H9 (cell line): ENCODE data around the gene UBE2E1. TPM values are rescaled to one million over a fixed set of nuclear protein-coding genes. Genes with fewer than 3 reads are reported as not detected.

ENCODE experiments used
- DNase-seq: peaks from one replicate; pipeline ENCODE4 v3.0.0-alpha.2; 2017
- H2AFZ ChIP-seq: one replicate; pipeline ENCODE4 v1.6.1; 2013; ENCODE audit warnings: mild to moderate bottlenecking, low read length, control low read depth, moderate library complexity
- H2AK5ac ChIP-seq: 2 replicates; pipeline ENCODE4 v1.6.1; 2013; ENCODE audit warnings: low read length, control low read depth, mixed read lengths; ENCODE audit not compliant: insufficient read length
- H2BK120ac ChIP-seq: one replicate; pipeline ENCODE4 v1.6.1; 2013; ENCODE audit warnings: low read depth, mild to moderate bottlenecking, low read length, control low read depth, inconsistent platforms; ENCODE audit not compliant: poor library complexity, severe bottlenecking
- H2BK12ac ChIP-seq: 2 replicates; pipeline ENCODE4 v1.6.1; 2013; ENCODE audit warnings: low read length, control low read depth, mixed read lengths, low read depth; ENCODE audit not compliant: insufficient read length
- H2BK15ac ChIP-seq: 2 replicates; pipeline ENCODE4 v1.6.1; 2013; ENCODE audit warnings: low read depth, low read length, control low read depth
- H2BK20ac ChIP-seq: one replicate; pipeline ENCODE4 v1.6.1; 2013; ENCODE audit warnings: low read depth, mild to moderate bottlenecking, low read length, control low read depth, inconsistent platforms; ENCODE audit not compliant: poor library complexity, severe bottlenecking
- H2BK5ac ChIP-seq: 2 replicates; pipeline ENCODE4 v1.6.1; 2013; ENCODE audit warnings: low read length, control low read depth, mixed read lengths; ENCODE audit not compliant: insufficient read length
- H3K14ac ChIP-seq: 2 replicates; pipeline ENCODE4 v1.6.1; 2013; ENCODE audit warnings: low read length, control low read depth; ENCODE audit not compliant: insufficient read depth
- H3K18ac ChIP-seq: 2 replicates; pipeline ENCODE4 v1.6.1; 2013; ENCODE audit warnings: low read depth, mild to moderate bottlenecking, mixed read lengths, low read length, control low read depth; ENCODE audit not compliant: insufficient read length
- H3K23ac ChIP-seq: 2 replicates; pipeline ENCODE4 v1.6.1; 2013; ENCODE audit warnings: low read length, control low read depth, mixed read lengths, low read depth; ENCODE audit not compliant: insufficient read length
- H3K23me2 ChIP-seq: 2 replicates; pipeline ENCODE4 v1.6.1; 2013; ENCODE audit warnings: low read depth, mild to moderate bottlenecking, mixed read lengths, low read length, control low read depth; ENCODE audit not compliant: insufficient read length, poor library complexity, severe bottlenecking
- H3K27ac ChIP-seq: 2 replicates; pipeline ENCODE4 v1.5.1; 2013; ENCODE audit warnings: low read length, control low read depth, mixed read lengths, low read depth; ENCODE audit not compliant: insufficient read length
- H3K27me3 ChIP-seq: 2 replicates; pipeline ENCODE4 v1.6.1; 2013; ENCODE audit warnings: low read length, control low read depth, inconsistent platforms; ENCODE audit not compliant: insufficient read depth
- H3K4ac ChIP-seq: 2 replicates; pipeline ENCODE4 v1.6.1; 2013; ENCODE audit warnings: low read depth, mild to moderate bottlenecking, control low read depth, inconsistent platforms, low read length, moderate library complexity
- H3K4me1 ChIP-seq: 2 replicates; pipeline ENCODE4 v1.6.1; 2013; ENCODE audit warnings: low read length, control low read depth, inconsistent platforms; ENCODE audit not compliant: insufficient read depth
- H3K4me2 ChIP-seq: 2 replicates; pipeline ENCODE4 v1.6.1; 2013; ENCODE audit warnings: low read length, control low read depth, mixed read lengths; ENCODE audit not compliant: insufficient read length, insufficient read depth
- H3K56ac ChIP-seq: 2 replicates; pipeline ENCODE4 v1.6.1; 2013; ENCODE audit warnings: low read depth, mild to moderate bottlenecking, mixed read lengths, low read length, control low read depth; ENCODE audit not compliant: insufficient read length
- H3K79me1 ChIP-seq: 2 replicates; pipeline ENCODE4 v1.6.1; 2013; ENCODE audit warnings: low read depth, mild to moderate bottlenecking, moderate library complexity, low read length, control low read depth, inconsistent platforms; ENCODE audit not compliant: insufficient read depth, poor library complexity, severe bottlenecking
- H3K79me2 ChIP-seq: 2 replicates; pipeline ENCODE4 v1.6.1; 2013; ENCODE audit warnings: low read length, control low read depth, inconsistent platforms; ENCODE audit not compliant: insufficient read depth
- H3K9ac ChIP-seq: 2 replicates; pipeline ENCODE4 v1.6.1; 2013; ENCODE audit warnings: low read length, control low read depth, mixed read lengths; ENCODE audit not compliant: insufficient read length; ENCODE audit errors: extremely low read depth
- H3K9me3 ChIP-seq: one replicate; pipeline ENCODE4 v1.6.1; 2013; ENCODE audit warnings: low read depth, low read length, inconsistent platforms; ENCODE audit not compliant: control insufficient read depth
- H3T11ph ChIP-seq: one replicate; pipeline ENCODE4 v1.6.1; 2013; ENCODE audit warnings: mild to moderate bottlenecking, low read length, control low read depth, inconsistent platforms
- H4K20me1 ChIP-seq: one replicate; pipeline ENCODE4 v1.6.1; 2013; ENCODE audit not compliant: control insufficient read depth, insufficient read length, insufficient read depth
- H4K5ac ChIP-seq: 2 replicates; pipeline ENCODE4 v1.6.1; 2013; ENCODE audit warnings: low read depth, mild to moderate bottlenecking, mixed read lengths, low read length, control low read depth; ENCODE audit not compliant: insufficient read length
- H4K8ac ChIP-seq: replicated peaks from 2 replicates; pipeline ENCODE4 v1.6.1; 2013; ENCODE audit warnings: low read length, control low read depth, mixed read lengths, low read depth; ENCODE audit not compliant: insufficient read length
- H4K91ac ChIP-seq: 2 replicates; pipeline ENCODE4 v1.6.1; 2013; ENCODE audit warnings: low read depth, mild to moderate bottlenecking, moderate library complexity, mixed read lengths, low read length, control low read depth; ENCODE audit not compliant: insufficient read length
- H3K27ac Mint-ChIP-seq, 3 experiments: 2 replicates in 2 of 3; 3 replicates in 1 of 3; pipeline ENCODE4 v1.8.0; 2020 to 2021; ENCODE audit warnings: mixed read lengths in 3 of 3, mild to moderate bottlenecking in 1 of 3, moderate library complexity in 1 of 3
- H3K27me3 Mint-ChIP-seq: 2 replicates; pipeline ENCODE4 v1.8.0; 2021; ENCODE audit warnings: low read depth, mild to moderate bottlenecking, moderate library complexity, mixed read lengths
- H3K36me3 Mint-ChIP-seq, 3 experiments: 2 replicates in 2 of 3; 3 replicates in 1 of 3; pipeline ENCODE4 v1.8.0; 2020 to 2021; ENCODE audit warnings: low read depth in 3 of 3, mixed read lengths in 3 of 3; ENCODE audit not compliant: insufficient read depth in 1 of 3
- H3K4me1 Mint-ChIP-seq, 2 experiments: 2 replicates each; pipeline ENCODE4 v1.8.0; 2020; ENCODE audit warnings: mixed read lengths in 2 of 2
- H3K4me3 Mint-ChIP-seq, 2 experiments: 2 replicates in 1 of 2; 3 replicates in 1 of 2; pipeline ENCODE4 v1.8.0; 2020 to 2021; ENCODE audit warnings: mild to moderate bottlenecking in 2 of 2, mixed read lengths in 2 of 2, moderate library complexity in 1 of 2
- H3K9me3 Mint-ChIP-seq, 2 experiments: 2 replicates in 1 of 2; 3 replicates in 1 of 2; pipeline ENCODE4 v1.8.0; 2020; ENCODE audit warnings: mild to moderate bottlenecking in 2 of 2, mixed read lengths in 2 of 2, moderate library complexity in 1 of 2
- WGBS: extraction: QIAGEN DNeasy Blood & Tissue Kit; methylation state at CpG from one replicate; pipeline ENCODE4 v1.1.7; 2013; ENCODE audit warnings: missing lambda C conversion rate, low lambda C conversion rate, mixed read lengths; ENCODE audit not compliant: insufficient read length; ENCODE audit errors: extremely low coverage; 5-methylcytosine and 5-hydroxymethylcytosine counted together
- total RNA-seq: library from RNA; stranded (reverse); gene quantifications from 2 replicates; pipeline ENCODE4 v1.2.1, GENCODE V29; 2021
- TF ChIP-seq, protein P1 (sequence below): fragments of 200-600 bp; sonication (generic); conservative IDR thresholded peaks from 3 replicates; pipeline ENCODE4 v1.8.0; 2021; ENCODE audit warnings: antibody characterized with exemption, mild to moderate bottlenecking

Gene UBE2E1
- total RNA-seq, 1 experiment from 2014 or later: 142 TPM

DNA sequence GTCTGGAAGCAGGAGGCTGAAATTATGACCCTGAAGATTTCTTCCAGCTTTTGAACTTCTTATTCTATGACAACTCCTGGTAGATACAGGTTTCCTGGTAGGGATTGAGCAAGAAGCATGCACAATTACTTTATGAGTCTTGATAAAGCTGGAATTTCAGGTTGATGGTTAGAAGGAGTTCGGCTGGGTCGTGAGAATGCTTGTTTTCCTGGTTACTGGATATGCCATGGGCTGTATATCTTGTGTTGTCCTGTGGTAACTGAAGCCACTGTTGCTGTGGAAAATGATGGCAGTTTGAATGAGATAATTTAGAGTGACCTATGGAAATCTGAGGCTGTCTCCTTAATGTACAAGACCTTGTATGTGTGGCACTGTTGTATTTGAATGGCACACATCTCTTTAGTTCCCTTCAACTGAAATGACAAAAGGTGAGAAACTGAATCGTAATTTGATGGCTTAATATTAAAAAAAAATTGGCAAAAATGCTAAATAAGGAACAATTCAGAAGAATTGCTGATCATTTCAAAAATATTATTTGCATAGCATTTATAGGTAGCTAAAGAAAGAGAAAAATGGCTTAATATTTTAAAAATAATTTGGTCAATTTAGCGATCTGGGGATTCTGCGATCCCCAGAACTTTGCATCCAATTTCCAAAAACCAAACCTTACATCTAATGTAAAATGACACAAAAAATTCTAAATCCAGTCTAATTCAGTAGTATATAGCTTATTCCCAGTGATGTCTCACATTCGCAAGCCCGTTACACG is 1.1 kb upstream of the UBE2E1 start:
- H3K4me3 Mint-ChIP-seq: peak overlapping the region; percentile 88 to 95; a peak in 4 of 5 replicates

More for the DNA sequence above, 1.1 kb upstream of the UBE2E1 start:
- Histone ChIP-seq H2BK20ac (no peak overlapping the region), H3K18ac (no peak overlapping the region), H2BK120ac (no peak overlapping the region), H4K20me1 (no peaks in the 10 kb centered on the region), H2BK5ac (no peak overlapping the region), H3K9me3 (no peaks in the 10 kb centered on the region), H2AK5ac (no peak overlapping the region), H3K27me3 (no peaks in the 10 kb centered on the region), H4K91ac (no peak overlapping the region), H3K4me1 (peaks cover 4% of the 10 kb centered on the region; the same call in 1 of the 2 replicates), H3K14ac (no peak overlapping the region), H2BK15ac (no peak overlapping the region), H3K27ac (no peak overlapping the region), H3K9ac (no peak overlapping the region), H2BK12ac (no peak overlapping the region), H2AFZ (no peak overlapping the region), H3K23me2 (peaks cover 11% of the 10 kb centered on the region), H3K56ac (no peak overlapping the region), H3K79me2 (no peaks in the 10 kb centered on the region; the same call in 1 of the 2 replicates), H3K23ac (no peak overlapping the region), H4K5ac (no peak overlapping the region), H3K4me2 (peak overlapping the region; percentile 53), H3T11ph (no peak overlapping the region), H3K79me1 (no peaks in the 10 kb centered on the region), H4K8ac (no peak overlapping the region), H3K4ac (no peak overlapping the region)
- Mint-ChIP-seq H3K27ac (no peak overlapping the region), H3K36me3 (peaks cover 5 to 24% (median 22%) of the 10 kb centered on the region in 3 experiments; a peak in 6 of 7 replicates), H3K27me3 (no peaks in the 10 kb centered on the region), H3K4me1 (peaks cover 41 to 42% of the 10 kb centered on the region in 2 experiments), H3K9me3 (no peaks in the 10 kb centered on the region; a peak in 2 of 5 replicates)
- TF ChIP-seq, protein P1, sequence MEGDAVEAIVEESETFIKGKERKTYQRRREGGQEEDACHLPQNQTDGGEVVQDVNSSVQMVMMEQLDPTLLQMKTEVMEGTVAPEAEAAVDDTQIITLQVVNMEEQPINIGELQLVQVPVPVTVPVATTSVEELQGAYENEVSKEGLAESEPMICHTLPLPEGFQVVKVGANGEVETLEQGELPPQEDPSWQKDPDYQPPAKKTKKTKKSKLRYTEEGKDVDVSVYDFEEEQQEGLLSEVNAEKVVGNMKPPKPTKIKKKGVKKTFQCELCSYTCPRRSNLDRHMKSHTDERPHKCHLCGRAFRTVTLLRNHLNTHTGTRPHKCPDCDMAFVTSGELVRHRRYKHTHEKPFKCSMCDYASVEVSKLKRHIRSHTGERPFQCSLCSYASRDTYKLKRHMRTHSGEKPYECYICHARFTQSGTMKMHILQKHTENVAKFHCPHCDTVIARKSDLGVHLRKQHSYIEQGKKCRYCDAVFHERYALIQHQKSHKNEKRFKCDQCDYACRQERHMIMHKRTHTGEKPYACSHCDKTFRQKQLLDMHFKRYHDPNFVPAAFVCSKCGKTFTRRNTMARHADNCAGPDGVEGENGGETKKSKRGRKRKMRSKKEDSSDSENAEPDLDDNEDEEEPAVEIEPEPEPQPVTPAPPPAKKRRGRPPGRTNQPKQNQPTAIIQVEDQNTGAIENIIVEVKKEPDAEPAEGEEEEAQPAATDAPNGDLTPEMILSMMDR: no peak
- WGBS: 100% methylated on average over 3 of the region's 8 CpGs
- DNase-seq: no peak
